Skin epidermis (tissue), 12 donors: ENCODE data around the gene CLTCL1.

Experiments
- H3K27ac ChIP-seq, 21 experiments: fragments of 200-600 bp; sonication (generic) in 11 of 21; one replicate each; pipeline ENCODE4 v1.5.0; 2020; ENCODE audit warnings: mild to moderate bottlenecking in 3 of 21, inconsistent platforms in 2 of 21, moderate library complexity in 2 of 21
- H3K4me3 ChIP-seq, 7 experiments: fragments of 200-600 bp; sonication (generic) in 2 of 7; one replicate each; pipeline ENCODE4 v1.5.0; 2020; ENCODE audit warnings: inconsistent platforms in 2 of 7, mild to moderate bottlenecking in 2 of 7, moderate library complexity in 1 of 7

The CLTCL1 gene

GRCh38 chr22:19180234-19180633, 111.3 kb downstream of the CLTCL1 start:
- Histone ChIP-seq H3K4me3 (no peak overlapping the region), H3K27ac (no peak overlapping the region)

- H3K4me3 ChIP-seq: peak overlapping the region; percentile 75 to 94 (median 91)
- peak overlapping the region in 10 of 21 experiments; percentile 4 to 94 (median 82) for H3K27ac ChIP-seq
Observed at GRCh38 chr22:19179497-19180048, 111.9 kb downstream of the CLTCL1 start.

- Histone ChIP-seq H3K4me3 (peak within 1 kb of the TSS; percentile 75 to 94 (median 91)), H3K27ac (peak within 1 kb of the TSS; percentile 48 to 94 (median 86))
Observed at GRCh38 chr22:19178657-19179496, 112.6 kb downstream of the CLTCL1 start, which contains the start of gene SLC25A1. SLC25A1 (minus strand) TSS chr22:19178736; CDS start chr22:19178673, 63 bp downstream.

GRCh38 chr22:19178065-19178656, 113.4 kb downstream of the CLTCL1 start:
- Histone ChIP-seq H3K27ac (peak overlapping the region; percentile 23 to 94 (median 86)), H3K4me3 (peak overlapping the region; percentile 75 to 94 (median 91))

- Histone ChIP-seq H3K27ac (peak overlapping the region; percentile 23 to 94 (median 86)), H3K4me3 (peak overlapping the region; percentile 75 to 94 (median 91))
Observed at GRCh38 chr22:19177164-19178064, 114.1 kb downstream of the CLTCL1 start.

- no peak overlapping the region for H3K4me3 ChIP-seq
- H3K27ac ChIP-seq: peak overlapping the region in 4 of 21 experiments; percentile 77 to 94 (median 88)
Observed at GRCh38 chr22:19176732-19177131, 114.8 kb downstream of the CLTCL1 start.

- Histone ChIP-seq H3K4me3 (no peak overlapping the region), H3K27ac (no peak overlapping the region)
Observed at GRCh38 chr22:19176175-19176643, 115.3 kb downstream of the CLTCL1 start.

GRCh38 chr22:19175602-19176174, 115.8 kb downstream of the CLTCL1 start:
- peak overlapping the region in 1 of 21 experiments; percentile 12 for H3K27ac ChIP-seq
- H3K4me3 ChIP-seq: no peak overlapping the region

GRCh38 chr22:19175026-19175601, 116.4 kb downstream of the CLTCL1 start:
- Histone ChIP-seq H3K27ac (peak overlapping the region in 5 of 21 experiments; percentile 10 to 38 (median 24)), H3K4me3 (no peak overlapping the region)

GRCh38 chr22:19174106-19175025, 117.2 kb downstream of the CLTCL1 start:
- H3K4me3 ChIP-seq: no peak overlapping the region
- peak overlapping the region in 7 of 21 experiments; percentile 10 to 38 (median 24) for H3K27ac ChIP-seq

GRCh38 chr22:19173047-19174035, 118.2 kb downstream of the CLTCL1 start:
- H3K27ac ChIP-seq: peak overlapping the region in 2 of 21 experiments; percentile 28 to 98
- H3K4me3 ChIP-seq: peak overlapping the region in 1 of 7 experiments; percentile 91

GRCh38 chr22:19172213-19173046, 119.1 kb downstream of the CLTCL1 start:
- peak overlapping the region; percentile 67 to 99 (median 94) for H3K27ac ChIP-seq
- peak overlapping the region; percentile 64 to 99 (median 88) for H3K4me3 ChIP-seq

GRCh38 chr22:19169947-19170318, 121.6 kb downstream of the CLTCL1 start:
- Histone ChIP-seq H3K27ac (no peak overlapping the region), H3K4me3 (peak overlapping the region in 1 of 7 experiments; percentile 30)

GRCh38 chr22:19169002-19169946, 122.2 kb downstream of the CLTCL1 start:
- H3K27ac ChIP-seq: no peak overlapping the region
- H3K4me3 ChIP-seq: peak overlapping the region in 2 of 7 experiments; percentile 3 to 30
